Lower leg skin (tissue), 4 donors: ENCODE data around the gene TLR2. TPM values are rescaled to one million over a fixed set of nuclear protein-coding genes. Genes with fewer than 3 reads are reported as not detected.

ENCODE experiments used
- DNase-seq, 2 donors: peaks; one replicate each; pipeline ENCODE4 v3.0.0-alpha.2; 2019; ENCODE audit warnings: low spot score in 2 of 2
- H3K4me3 ChIP-seq: fragments of 200-600 bp; sonication (generic); 2 replicates; pipeline ENCODE4 v1.5.1; 2017; ENCODE audit warnings: mild to moderate bottlenecking, low read depth; ENCODE audit not compliant: poor library complexity, severe bottlenecking
- POLR2A ChIP-seq, 2 donors: fragments of 450-650 bp; IDR thresholded peaks; one replicate each; pipeline ENCODE4 v1.6.1; 2016 to 2017; ENCODE audit warnings: antibody characterized with exemption in 2 of 2, mild to moderate bottlenecking in 1 of 2, moderate library complexity in 1 of 2
- WGBS, 2 donors: methylation state at CpG; one replicate each; pipeline ENCODE4 v1.1.5; 2018; 5-methylcytosine and 5-hydroxymethylcytosine counted together
- intact Hi-C: fragments of 100-400 bp; cut with DNase I; formaldehyde crosslinking; loops from one replicate; pipeline ENCODE4 v1.15.0; 2023; ENCODE audit warnings: low total_unique reads
- total RNA-seq, 4 donors: library from RNA; depleted of rRNA; stranded (reverse); fragments of >200 nt; gene quantifications; one replicate each; pipeline ENCODE4 v1.1.0, GENCODE V29; 2016
- TF ChIP-seq, protein P1 (sequence below), 3 donors: fragments of 450-650 bp; IDR thresholded peaks; one replicate each; pipeline ENCODE4 v1.5.1; 2016; ENCODE audit warnings: antibody characterized with exemption in 3 of 3, mild to moderate bottlenecking in 3 of 3, moderate library complexity in 2 of 3

The TLR2 gene
- total RNA-seq, 4 donors from 2014 or later: 5.0 to 11.7 (median 7.9) TPM

GRCh38 chr4:153679486-153679885 is 4.6 kb upstream of the TLR2 start:
- intact Hi-C loops: no loop called here
- WGBS, 2 donors: 75 to 83% methylated on average over 5 to 6 of the region's 6 CpGs
- TF ChIP-seq POLR2A (IDR thresholded peaks at IDR 0.05): no peak
- TF ChIP-seq, protein P1, sequence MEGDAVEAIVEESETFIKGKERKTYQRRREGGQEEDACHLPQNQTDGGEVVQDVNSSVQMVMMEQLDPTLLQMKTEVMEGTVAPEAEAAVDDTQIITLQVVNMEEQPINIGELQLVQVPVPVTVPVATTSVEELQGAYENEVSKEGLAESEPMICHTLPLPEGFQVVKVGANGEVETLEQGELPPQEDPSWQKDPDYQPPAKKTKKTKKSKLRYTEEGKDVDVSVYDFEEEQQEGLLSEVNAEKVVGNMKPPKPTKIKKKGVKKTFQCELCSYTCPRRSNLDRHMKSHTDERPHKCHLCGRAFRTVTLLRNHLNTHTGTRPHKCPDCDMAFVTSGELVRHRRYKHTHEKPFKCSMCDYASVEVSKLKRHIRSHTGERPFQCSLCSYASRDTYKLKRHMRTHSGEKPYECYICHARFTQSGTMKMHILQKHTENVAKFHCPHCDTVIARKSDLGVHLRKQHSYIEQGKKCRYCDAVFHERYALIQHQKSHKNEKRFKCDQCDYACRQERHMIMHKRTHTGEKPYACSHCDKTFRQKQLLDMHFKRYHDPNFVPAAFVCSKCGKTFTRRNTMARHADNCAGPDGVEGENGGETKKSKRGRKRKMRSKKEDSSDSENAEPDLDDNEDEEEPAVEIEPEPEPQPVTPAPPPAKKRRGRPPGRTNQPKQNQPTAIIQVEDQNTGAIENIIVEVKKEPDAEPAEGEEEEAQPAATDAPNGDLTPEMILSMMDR (IDR thresholded peaks at IDR 0.05): no peak
- no peak for DNase-seq
- no peak overlapping the region for H3K4me3 ChIP-seq

DNA sequence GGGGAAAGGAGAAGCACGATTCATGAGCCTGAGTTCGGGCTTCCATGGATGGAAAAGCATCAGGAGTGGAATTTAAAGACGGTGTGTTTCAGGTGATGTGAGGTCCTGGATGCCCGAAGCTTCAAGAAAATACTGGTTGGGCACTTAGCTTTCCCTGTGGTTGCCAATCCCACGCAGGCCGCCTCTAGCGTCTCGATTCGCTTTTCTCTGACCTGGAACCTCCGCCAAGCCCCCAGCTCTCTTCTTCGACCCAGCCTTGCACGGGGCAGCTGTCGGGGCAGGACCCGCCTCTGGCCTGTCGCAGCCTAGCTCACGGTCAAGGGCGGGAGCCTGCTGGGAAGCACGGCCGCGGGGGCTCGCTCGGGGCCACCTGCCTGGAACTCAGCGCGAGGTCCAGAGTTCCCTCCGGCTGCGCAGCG is 308 bp upstream of the TLR2 start:
- intact Hi-C loops: no loop called here
- peak overlapping the region; percentile 39 for H3K4me3 ChIP-seq
- WGBS, 2 donors: 10 to 20% methylated on average over 13 to 27 of the region's 27 CpGs
- TF ChIP-seq, protein P1 (IDR thresholded peaks at IDR 0.05): no peak
- TF ChIP-seq POLR2A (IDR thresholded peaks at IDR 0.05): no peak
- no peak for DNase-seq

- WGBS, 2 donors: 13 to 24% methylated on average over 9 of the region's 9 CpGs
- DNase-seq: peak in 1 of 2 donors; percentile 87
- H3K4me3 ChIP-seq: peak overlapping the region; percentile 39
- intact Hi-C loops: no loop called here
- no peak for TF ChIP-seq POLR2A (IDR thresholded peaks at IDR 0.05)
- TF ChIP-seq, protein P1 (IDR thresholded peaks at IDR 0.05): no peak
Measured at GRCh38 chr4:153684971-153685371, 891 bp downstream of the TLR2 start.

DNA sequence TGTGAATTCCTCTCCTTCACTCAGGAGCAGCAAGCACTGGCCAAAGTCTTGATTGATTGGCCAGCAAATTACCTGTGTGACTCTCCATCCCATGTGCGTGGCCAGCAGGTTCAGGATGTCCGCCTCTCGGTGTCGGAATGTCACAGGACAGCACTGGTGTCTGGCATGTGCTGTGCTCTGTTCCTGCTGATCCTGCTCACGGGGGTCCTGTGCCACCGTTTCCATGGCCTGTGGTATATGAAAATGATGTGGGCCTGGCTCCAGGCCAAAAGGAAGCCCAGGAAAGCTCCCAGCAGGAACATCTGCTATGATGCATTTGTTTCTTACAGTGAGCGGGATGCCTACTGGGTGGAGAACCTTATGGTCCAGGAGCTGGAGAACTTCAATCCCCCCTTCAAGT is 20.4 kb downstream of the TLR2 start:
- WGBS, 2 donors: 84 to 95% methylated on average over 7 of the region's 7 CpGs
- no peak for DNase-seq
- intact Hi-C loops: no loop called here
- no peak overlapping the region for H3K4me3 ChIP-seq
- no peak for TF ChIP-seq POLR2A (IDR thresholded peaks at IDR 0.05)
- TF ChIP-seq, protein P1 (IDR thresholded peaks at IDR 0.05): no peak

DNA sequence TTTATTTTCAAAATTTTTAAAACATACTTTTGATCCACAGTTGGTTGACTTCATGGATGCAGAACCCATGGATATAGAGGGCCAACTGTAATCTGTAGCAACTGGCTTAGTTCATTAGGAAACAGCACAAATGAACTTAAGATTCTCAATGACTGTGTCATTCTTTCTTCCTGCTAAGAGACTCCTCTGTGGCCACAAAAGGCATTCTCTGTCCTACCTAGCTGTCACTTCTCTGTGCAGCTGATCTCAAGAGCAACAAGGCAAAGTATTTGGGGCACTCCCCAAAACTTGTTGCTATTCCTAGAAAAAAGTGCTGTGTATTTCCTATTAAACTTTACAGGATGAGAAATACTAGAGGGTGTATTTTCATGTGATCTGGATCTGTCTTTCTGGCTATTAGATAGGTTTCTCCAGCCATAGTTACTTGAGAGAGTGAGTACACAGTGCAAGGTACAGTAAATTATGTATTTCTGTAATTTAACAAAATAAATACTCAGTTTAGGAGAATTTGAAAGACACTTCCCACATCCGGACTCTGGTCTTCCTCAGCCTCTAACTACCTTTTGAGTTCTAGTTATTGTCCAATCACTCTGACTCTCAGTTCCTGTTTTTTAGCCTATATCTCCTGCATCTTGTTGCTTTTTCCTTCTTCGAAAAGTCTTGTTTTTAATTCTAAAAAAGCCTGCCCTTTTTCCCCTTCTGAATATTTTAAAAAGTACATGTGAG is 21.8 kb downstream of the TLR2 start:
- no peak for TF ChIP-seq POLR2A (IDR thresholded peaks at IDR 0.05)
- TF ChIP-seq, protein P1 (IDR thresholded peaks at IDR 0.05): no peak
- intact Hi-C loops: no loop called here
- 82 to 89% methylated on average over 2 of the region's 2 CpGs for WGBS, 2 donors
- DNase-seq: no peak
- H3K4me3 ChIP-seq: no peak overlapping the region

DNA sequence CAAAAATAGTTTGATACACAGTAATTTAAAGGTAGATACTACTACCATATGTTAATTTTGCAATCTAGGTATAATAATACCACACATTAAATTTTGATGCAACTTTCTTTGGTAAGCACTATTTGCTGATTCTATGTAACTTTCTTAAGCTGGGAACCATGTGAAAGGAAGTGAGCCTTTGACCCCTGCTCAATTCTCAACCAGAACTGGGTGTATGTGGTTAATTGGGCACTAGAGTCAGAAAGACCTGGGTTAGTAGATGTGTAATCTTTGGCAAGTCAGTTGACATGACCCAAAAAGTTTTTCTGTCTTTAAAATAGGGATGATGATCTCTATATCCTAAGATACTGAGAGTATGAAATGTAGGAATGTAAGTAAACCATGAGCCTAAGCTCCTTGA is 22.4 kb downstream of the TLR2 start:
- H3K4me3 ChIP-seq: no peak overlapping the region
- intact Hi-C loops: no loop called here
- TF ChIP-seq POLR2A (IDR thresholded peaks at IDR 0.05): no peak
- TF ChIP-seq, protein P1 (IDR thresholded peaks at IDR 0.05): no peak
- DNase-seq: no peak
